Measurements from ENCODE around the gene ATP2C2.

DNA sequence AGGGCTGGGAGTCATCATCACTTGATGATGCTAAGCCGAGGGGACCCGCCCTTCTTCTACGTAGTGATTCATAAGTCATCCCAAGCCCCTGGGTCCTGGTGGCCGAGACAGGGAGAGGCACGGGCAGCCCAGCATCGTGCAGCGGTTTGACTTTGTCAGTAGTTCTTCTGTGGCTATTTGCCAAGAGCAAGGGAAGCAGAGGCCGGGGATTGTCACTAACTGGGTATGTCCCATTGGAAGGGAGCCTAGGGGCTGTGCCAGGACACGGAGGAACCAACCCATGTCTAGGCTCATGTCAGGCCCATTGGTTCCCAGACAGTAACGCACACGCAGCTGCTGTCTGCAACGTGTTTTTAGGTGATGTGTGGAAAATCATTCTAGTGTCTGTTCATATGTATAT is 58.5 kb downstream of the ATP2C2 start:
- TF ChIP-seq, protein P1, sequence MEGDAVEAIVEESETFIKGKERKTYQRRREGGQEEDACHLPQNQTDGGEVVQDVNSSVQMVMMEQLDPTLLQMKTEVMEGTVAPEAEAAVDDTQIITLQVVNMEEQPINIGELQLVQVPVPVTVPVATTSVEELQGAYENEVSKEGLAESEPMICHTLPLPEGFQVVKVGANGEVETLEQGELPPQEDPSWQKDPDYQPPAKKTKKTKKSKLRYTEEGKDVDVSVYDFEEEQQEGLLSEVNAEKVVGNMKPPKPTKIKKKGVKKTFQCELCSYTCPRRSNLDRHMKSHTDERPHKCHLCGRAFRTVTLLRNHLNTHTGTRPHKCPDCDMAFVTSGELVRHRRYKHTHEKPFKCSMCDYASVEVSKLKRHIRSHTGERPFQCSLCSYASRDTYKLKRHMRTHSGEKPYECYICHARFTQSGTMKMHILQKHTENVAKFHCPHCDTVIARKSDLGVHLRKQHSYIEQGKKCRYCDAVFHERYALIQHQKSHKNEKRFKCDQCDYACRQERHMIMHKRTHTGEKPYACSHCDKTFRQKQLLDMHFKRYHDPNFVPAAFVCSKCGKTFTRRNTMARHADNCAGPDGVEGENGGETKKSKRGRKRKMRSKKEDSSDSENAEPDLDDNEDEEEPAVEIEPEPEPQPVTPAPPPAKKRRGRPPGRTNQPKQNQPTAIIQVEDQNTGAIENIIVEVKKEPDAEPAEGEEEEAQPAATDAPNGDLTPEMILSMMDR (conservative IDR thresholded peaks at IDR 0.05; ENCODE audit: low read depth, low read length), result no peak
- TF ChIP-seq EZH2 (IDR thresholded peaks at IDR 0.05; ENCODE audit: low read length, unreplicated experiment), result no peak
- TF ChIP-seq EZH2phosphoT487 (IDR thresholded peaks at IDR 0.05; ENCODE audit: borderline replicate concordance, low read length), result no peak
